KOPT-K1 (cell line): ENCODE data around the gene C1orf159.
"Not testable (repeated sequence)": the region's sequence is repeated elsewhere in the genome, so short reads cannot be mapped to it uniquely, and the experiment has no call there.

Source experiments
- H3K27ac ChIP-seq: fragments of 200-600 bp; sonication (generic); 2 replicates; pipeline ENCODE4 v1.5.1; 2016; ENCODE audit warnings: antibody characterized with exemption, mild to moderate bottlenecking, low read depth, low read length; ENCODE audit not compliant: poor library complexity, severe bottlenecking
- H3K36me3 ChIP-seq: fragments of 200-600 bp; sonication (generic); 2 replicates; pipeline ENCODE4 v1.5.1; 2017; ENCODE audit warnings: antibody characterized with exemption, mild to moderate bottlenecking, low read length, moderate library complexity; ENCODE audit not compliant: insufficient read depth
- H3K9me3 ChIP-seq: fragments of 200-600 bp; sonication (generic); 2 replicates; pipeline ENCODE4 v1.5.1; 2017; ENCODE audit warnings: antibody characterized with exemption, low read length, mild to moderate bottlenecking; ENCODE audit not compliant: insufficient read depth, poor library complexity, severe bottlenecking

The C1orf159 gene

GRCh38 chr1:1143636-1144035 is 27.7 kb upstream of the C1orf159 start:
- H3K27ac ChIP-seq, result peak overlapping the region; percentile 99
- no peaks in the 10 kb centered on the region for H3K9me3 ChIP-seq
- H3K36me3 ChIP-seq, result no peaks in the 10 kb centered on the region

DNA sequence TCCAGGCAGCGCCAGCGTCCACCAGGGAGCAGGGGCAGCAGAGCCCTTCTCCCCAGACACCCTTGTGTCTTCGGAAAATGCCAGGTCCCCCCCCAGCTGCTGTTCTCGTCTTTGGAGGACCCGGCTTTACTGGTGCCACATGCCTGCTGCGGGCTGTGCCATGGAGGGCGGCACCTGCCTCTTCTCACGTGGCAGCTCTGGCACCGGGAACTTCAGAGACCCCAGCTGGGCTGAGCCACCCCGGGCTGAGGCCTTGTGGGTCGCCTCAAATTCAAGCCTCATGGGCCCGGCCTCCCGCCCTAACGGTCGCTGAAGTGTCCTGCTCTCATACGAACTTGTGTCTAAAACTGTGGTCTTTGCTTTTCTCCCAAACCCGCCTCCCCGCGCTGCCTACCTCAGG is 27.0 kb upstream of the C1orf159 start:
- no peaks in the 10 kb centered on the region for H3K36me3 ChIP-seq
- peak overlapping the region; percentile 99 for H3K27ac ChIP-seq
- no peaks in the 10 kb centered on the region for H3K9me3 ChIP-seq

- H3K36me3 ChIP-seq, H3K9me3 ChIP-seq: not testable (repeated sequence)
- peak overlapping the region; percentile 99 for H3K27ac ChIP-seq
Observed at GRCh38 chr1:1142352-1142751, 26.5 kb upstream of the C1orf159 start.

DNA sequence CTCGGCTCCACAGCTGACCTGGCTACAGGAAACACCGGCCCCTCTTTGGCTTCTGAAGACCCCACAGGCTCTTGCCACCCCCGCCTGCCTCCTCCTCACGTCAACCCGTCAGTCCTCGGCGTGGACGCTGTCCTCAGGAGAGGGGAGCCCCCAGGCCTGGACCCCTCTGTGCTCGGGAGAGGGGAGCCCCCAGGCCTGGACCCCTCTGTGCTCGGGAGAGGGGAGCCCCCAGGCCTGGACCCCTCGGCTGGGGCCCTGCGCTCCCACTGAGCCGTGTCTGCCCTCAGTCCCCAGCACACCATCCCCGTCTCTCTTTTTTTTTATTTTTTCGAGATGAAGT is 26.0 kb upstream of the C1orf159 start:
- Histone ChIP-seq H3K9me3 (no peaks in the 10 kb centered on the region), H3K36me3 (no peaks in the 10 kb centered on the region), H3K27ac (no peak overlapping the region)

- no peak overlapping the region for H3K27ac ChIP-seq
- H3K36me3 ChIP-seq, result no peaks in the 10 kb centered on the region
- no peaks in the 10 kb centered on the region for H3K9me3 ChIP-seq
Observed at GRCh38 chr1:1141244-1141910, 25.5 kb upstream of the C1orf159 start.

DNA sequence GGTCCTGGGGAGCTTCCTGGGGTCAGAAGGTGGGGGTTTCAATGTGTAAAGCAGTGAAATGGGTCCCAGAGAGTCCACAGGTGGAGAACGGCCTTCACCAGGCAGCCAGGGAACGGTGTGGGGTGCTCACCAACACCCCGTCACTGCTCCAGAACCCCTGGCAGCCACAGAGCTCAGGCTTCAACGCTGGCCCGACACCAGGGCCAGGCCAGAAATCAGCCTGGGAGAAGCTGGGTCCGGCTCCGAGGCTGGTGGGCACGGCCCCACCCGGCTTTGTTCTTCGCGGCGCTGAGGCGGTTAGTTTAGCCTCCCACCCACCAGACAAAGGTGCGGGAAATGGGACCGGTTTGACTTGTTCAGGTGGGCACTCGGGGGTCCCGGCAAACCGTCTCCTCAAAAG is 24.8 kb upstream of the C1orf159 start:
- Histone ChIP-seq H3K9me3 (no peaks in the 10 kb centered on the region), H3K36me3 (no peaks in the 10 kb centered on the region), H3K27ac (no peak overlapping the region)

DNA sequence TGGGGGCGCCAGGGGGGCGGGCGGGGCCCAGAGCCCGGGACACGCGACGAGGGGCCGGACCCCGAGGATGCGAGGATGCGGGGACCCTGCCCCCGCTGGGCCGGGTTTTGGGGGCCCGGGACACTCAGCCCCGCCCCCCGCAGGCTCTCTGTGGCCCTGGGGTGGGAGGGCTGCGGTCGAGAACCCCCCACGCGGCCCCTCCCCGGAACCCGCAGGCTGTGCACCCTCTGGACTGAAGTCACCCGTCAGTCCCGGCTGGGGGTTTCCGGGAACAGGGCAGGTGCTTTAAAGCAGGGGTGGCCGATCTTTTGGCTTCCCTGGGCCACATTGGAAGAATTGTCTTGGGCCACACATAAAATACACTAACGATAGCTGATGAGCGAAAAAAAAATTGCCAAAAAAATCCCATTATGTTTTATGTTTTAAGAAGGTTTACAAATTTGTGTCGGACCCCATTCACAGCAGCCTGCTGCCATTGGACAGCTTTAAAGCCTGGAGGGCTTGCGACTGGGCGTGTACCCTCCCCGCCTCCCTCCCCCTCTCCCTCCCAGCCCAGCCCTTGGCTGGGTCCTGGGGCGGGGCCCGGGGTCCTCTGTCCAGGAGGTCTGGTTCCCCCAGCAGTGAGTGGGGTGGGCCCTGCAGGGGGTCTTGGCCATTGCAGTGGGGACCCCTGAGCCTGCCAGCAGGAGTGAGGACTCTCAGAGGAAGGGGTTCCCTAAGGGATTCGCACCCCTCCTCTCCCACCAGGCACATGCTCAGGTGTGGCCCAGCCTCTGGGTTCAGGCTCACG is 21.6 kb upstream of the C1orf159 start:
- Histone ChIP-seq H3K36me3 (no peaks in the 10 kb centered on the region), H3K9me3 (no peaks in the 10 kb centered on the region), H3K27ac (no peak overlapping the region)

DNA sequence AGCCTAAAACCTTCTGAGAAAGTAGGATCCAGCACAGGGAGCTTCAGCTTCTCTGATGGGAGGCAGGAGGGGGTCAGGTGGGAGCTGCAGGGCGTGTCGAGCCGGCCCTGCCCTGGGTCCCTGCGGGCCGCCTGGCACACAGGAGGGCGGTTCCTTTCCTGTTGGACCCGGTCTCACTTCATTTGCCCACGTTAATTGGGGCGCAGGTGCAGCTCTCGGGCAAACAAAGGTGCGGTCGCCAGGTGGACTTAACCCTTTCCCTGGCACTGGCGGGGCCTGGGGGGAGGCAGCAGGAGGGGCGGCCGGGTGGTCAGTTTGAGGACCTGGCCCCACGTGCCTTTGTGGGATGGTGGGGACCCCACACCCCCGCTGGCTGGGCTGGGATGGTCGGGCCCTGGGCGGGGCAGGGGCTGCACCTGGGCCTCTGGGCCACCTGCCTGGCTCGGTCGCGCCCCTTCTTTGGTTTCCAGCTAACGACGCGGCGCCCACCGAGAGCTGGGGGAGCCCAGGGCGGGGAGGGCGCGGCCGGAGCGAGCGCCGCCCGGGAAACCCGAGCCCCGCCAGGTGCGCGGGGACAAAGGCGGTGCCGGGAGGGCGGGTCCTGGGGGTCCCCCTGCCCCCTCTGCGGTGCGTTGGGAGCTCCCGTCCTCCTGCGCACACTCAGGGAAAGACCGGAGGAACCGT is 20.8 kb upstream of the C1orf159 start:
- Histone ChIP-seq H3K27ac (no peak overlapping the region), H3K9me3 (no peaks in the 10 kb centered on the region), H3K36me3 (no peaks in the 10 kb centered on the region)

DNA sequence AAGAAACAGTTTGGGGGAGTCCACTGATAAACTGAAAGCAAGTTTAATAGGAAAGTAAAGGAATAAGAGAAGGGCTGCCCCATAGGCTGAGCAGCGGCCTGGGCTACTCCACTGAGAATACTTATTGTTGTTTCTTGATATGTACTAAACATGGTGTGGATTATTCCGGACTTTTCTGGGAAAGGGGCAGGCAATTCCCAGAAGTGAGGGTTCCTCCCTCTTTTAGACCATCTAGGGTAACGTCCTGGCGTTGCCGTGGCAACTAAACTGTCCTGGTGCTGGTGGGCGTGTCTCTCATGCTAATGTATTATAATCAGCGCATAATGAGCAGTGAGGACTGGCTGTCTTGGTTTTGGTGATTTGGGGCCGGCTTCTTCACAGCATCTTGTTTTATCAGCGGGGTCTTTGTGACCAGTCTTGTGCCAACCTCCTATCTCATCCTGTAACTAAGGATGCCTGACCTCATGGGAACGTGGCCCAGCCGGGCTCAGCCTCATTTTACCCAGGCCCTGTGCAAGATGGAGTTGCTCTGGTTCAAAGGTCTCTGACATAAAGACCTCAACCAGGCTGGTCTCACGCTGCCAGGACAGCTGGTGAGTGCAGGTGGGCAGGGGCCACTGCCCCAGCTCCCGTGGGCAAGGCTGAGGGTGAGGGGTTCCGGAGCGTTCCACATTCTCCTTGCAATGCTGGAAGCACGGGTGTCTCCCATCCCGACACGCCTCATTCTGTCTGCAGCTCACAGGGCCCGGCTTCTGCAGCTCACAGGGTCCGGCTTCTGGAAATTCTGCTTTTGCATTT is 19.6 kb upstream of the C1orf159 start:
- no peaks in the 10 kb centered on the region for H3K36me3 ChIP-seq
- no peak overlapping the region for H3K27ac ChIP-seq
- no peaks in the 10 kb centered on the region for H3K9me3 ChIP-seq

DNA sequence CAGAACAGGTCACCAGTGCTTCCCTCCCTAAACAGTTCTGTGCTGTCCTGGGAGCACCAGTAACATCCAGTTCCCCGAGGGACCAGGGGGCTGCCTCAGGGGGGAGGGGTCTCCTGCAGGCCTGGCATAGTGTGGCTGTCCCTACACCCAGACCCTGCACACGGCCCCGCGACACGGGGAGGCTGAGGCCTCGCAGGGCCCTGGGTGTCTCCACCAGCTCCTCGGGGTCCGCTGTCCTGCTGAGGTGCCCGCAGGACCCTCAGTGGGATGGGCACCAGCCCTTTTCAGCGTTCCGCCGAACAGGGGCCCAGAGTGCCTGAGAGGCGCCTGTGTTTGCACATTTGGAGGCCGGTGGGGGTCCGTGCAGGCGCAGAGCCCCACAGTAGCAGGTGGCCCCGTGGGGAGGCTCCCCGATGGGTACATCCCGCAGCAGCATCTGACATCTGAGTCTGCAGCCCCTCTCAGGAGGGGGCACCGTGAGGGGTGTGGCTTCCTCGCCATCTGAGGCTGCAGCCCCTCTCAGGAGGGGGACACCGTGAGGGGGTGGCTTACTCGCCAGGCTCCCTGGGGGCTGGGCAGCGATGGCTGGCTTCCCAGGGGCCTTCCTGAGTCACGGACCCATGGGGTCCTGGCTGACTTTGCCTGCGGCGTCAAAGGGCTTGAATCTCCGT is 18.5 kb upstream of the C1orf159 start:
- Histone ChIP-seq H3K36me3 (no peaks in the 10 kb centered on the region), H3K27ac (no peak overlapping the region), H3K9me3 (no peaks in the 10 kb centered on the region)

GRCh38 chr1:1132956-1133750 is 17.3 kb upstream of the C1orf159 start:
- Histone ChIP-seq H3K27ac (no peak overlapping the region), H3K36me3 (no peaks in the 10 kb centered on the region), H3K9me3 (no peaks in the 10 kb centered on the region)

GRCh38 chr1:1132042-1132950 is 16.4 kb upstream of the C1orf159 start:
- H3K9me3 ChIP-seq, result no peaks in the 10 kb centered on the region
- H3K36me3 ChIP-seq, result no peaks in the 10 kb centered on the region
- no peak overlapping the region for H3K27ac ChIP-seq
